ENCODE measurements around the gene BANP. TPM values are rescaled to one million over a fixed set of nuclear protein-coding genes. Genes with fewer than 3 reads are reported as not detected.

The BANP gene
- total RNA-seq, 1 experiment from 2014 or later, result 37.2 TPM

DNA sequence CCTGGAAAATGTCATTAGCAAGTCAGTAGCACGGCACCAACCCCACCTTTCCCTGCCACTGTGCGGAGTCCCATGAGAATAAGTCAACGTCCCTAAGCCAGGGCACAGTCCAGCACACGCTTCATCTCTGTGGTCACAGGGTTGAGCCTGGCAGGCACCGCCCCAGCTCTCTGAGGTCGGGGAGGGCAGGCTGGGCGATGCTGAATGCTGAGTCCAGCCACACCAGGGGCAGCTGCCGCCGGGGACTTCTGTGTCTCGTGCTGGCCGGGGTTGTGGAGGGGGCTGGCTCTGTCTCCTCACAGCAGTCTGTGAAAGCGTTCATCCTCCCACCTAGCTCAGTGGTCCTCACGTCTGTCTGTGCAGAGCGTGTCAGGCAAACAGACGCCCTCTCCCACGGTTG is 53.2 kb downstream of the BANP start:
- POLR2A ChIA-PET, result no interaction called here
- no peak for ATAC-seq

GRCh38 chr16:88005181-88005581 is 53.9 kb downstream of the BANP start:
- ATAC-seq, result peak; percentile 59
- no TSS peak for BruUV-seq (replicated peaks)
- CTCF ChIA-PET, result interaction anchor here (0.6 kb wide), 1 partner anchor 95 kb away, joined by 3 read pairs; no protein-coding TSS in a partner anchor

More for the DNA sequence above, 53.2 kb downstream of the BANP start:
- no TSS peak for BruUV-seq (replicated peaks)
- H3K4me3 ChIP-seq (replicated peaks in 1 of 2; ENCODE audit: low read depth in 1 of 2, low read length in 2 of 2), result no peak overlapping the region
- RAD21 ChIA-PET (ENCODE audit: low non-redundant PET in 1 of 2, low total read pairs in 2 of 2, uncharacterized antibody in 2 of 2, unreplicated experiment in 2 of 2), result no interaction called here
- intact Hi-C loops (cut with micrococcal nuclease), result no loop called here
- no peak overlapping the region for H3K4me2 ChIP-seq (ENCODE audit: low read length)
- no peaks in the 10 kb centered on the region for H3K9me2 ChIP-seq (ENCODE audit: insufficient read depth)
- DNase-seq (ENCODE audit: low read depth, low spot score), result no peak
- H2AFZ ChIP-seq (ENCODE audit: low read depth, low read length, poor library complexity, severe bottlenecking), result no peak overlapping the region
- CTCF ChIA-PET, result no interaction called here
- TF ChIP-seq JUND (IDR thresholded peaks at IDR 0.05) (no peak), CBX3 (IDR thresholded peaks at IDR 0.05; ENCODE audit: low read depth) (no peak)
- no peak overlapping the region for H3K9ac ChIP-seq (ENCODE audit: low read length)
- H3K9me3 ChIP-seq (ENCODE audit: control insufficient read depth in 1 of 2, insufficient read depth in 1 of 2, low read depth in 1 of 2, low read length in 2 of 2), result no peaks in the 10 kb centered on the region
- no peaks in the 10 kb centered on the region for H3K27me3 ChIP-seq (ENCODE audit: insufficient read depth, low read length)
- no peaks in the 10 kb centered on the region for H4K20me1 ChIP-seq (ENCODE audit: insufficient read depth)
- no peaks in the 10 kb centered on the region for H3K79me2 ChIP-seq (ENCODE audit: insufficient read depth, low read length)
- H3K27ac ChIP-seq (ENCODE audit: low read depth, low read length), result no peak overlapping the region
- H3K4me1 ChIP-seq (ENCODE audit: control insufficient read depth in 1 of 2, insufficient read depth in 2 of 2, low read length in 2 of 2), result no peaks in the 10 kb centered on the region
- H3K36me3 ChIP-seq (ENCODE audit: control insufficient read depth in 1 of 2, insufficient read depth in 2 of 2, low read length in 2 of 2), result peaks cover 0 to 10% of the 10 kb centered on the region in 2 experiments; a peak in 3 of 4 replicates

More at GRCh38 chr16:88005181-88005581, 53.9 kb downstream of the BANP start:
- Histone ChIP-seq H3K9me3 (ENCODE audit: control insufficient read depth in 1 of 2, insufficient read depth in 1 of 2, low read depth in 1 of 2, low read length in 2 of 2) (no peaks in the 10 kb centered on the region), H3K4me2 (ENCODE audit: low read length) (no peak overlapping the region), H3K9ac (ENCODE audit: low read length) (no peak overlapping the region), H2AFZ (ENCODE audit: low read depth, low read length, poor library complexity, severe bottlenecking) (no peak overlapping the region), H3K79me2 (ENCODE audit: insufficient read depth, low read length) (no peaks in the 10 kb centered on the region), H3K27ac (ENCODE audit: low read depth, low read length) (no peak overlapping the region), H3K36me3 (ENCODE audit: control insufficient read depth in 1 of 2, insufficient read depth in 2 of 2, low read length in 2 of 2) (peaks cover 0 to 10% of the 10 kb centered on the region in 2 experiments; a peak in 3 of 4 replicates), H3K4me3 (replicated peaks in 1 of 2; ENCODE audit: low read depth in 1 of 2, low read length in 2 of 2) (no peak overlapping the region), H4K20me1 (ENCODE audit: insufficient read depth) (no peaks in the 10 kb centered on the region), H3K9me2 (ENCODE audit: insufficient read depth) (no peaks in the 10 kb centered on the region), H3K27me3 (ENCODE audit: insufficient read depth, low read length) (no peaks in the 10 kb centered on the region), H3K4me1 (ENCODE audit: control insufficient read depth in 1 of 2, insufficient read depth in 2 of 2, low read length in 2 of 2) (no peaks in the 10 kb centered on the region)
- ChIA-PET RAD21 (ENCODE audit: low non-redundant PET in 1 of 2, low total read pairs in 2 of 2, uncharacterized antibody in 2 of 2, unreplicated experiment in 2 of 2) (no interaction called here), POLR2A (no interaction called here)
- DNase-seq (ENCODE audit: low read depth, low spot score), result no peak
- TF ChIP-seq RAD21 (IDR thresholded peaks at IDR 0.05; ENCODE audit: low read depth), result peak; percentile 47
- TF ChIP-seq, protein P1, sequence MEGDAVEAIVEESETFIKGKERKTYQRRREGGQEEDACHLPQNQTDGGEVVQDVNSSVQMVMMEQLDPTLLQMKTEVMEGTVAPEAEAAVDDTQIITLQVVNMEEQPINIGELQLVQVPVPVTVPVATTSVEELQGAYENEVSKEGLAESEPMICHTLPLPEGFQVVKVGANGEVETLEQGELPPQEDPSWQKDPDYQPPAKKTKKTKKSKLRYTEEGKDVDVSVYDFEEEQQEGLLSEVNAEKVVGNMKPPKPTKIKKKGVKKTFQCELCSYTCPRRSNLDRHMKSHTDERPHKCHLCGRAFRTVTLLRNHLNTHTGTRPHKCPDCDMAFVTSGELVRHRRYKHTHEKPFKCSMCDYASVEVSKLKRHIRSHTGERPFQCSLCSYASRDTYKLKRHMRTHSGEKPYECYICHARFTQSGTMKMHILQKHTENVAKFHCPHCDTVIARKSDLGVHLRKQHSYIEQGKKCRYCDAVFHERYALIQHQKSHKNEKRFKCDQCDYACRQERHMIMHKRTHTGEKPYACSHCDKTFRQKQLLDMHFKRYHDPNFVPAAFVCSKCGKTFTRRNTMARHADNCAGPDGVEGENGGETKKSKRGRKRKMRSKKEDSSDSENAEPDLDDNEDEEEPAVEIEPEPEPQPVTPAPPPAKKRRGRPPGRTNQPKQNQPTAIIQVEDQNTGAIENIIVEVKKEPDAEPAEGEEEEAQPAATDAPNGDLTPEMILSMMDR (IDR thresholded peaks at IDR 0.05 in 2 of 3, conservative IDR thresholded peaks at IDR 0.05 in 1 of 3; ENCODE audit: borderline replicate concordance in 1 of 3, insufficient read depth in 1 of 3, low read depth in 2 of 3, low read length in 2 of 3), result peak; percentile 30 to 61 (median 45); a peak in 5 of 6 replicates
- TF ChIP-seq, protein P2, sequence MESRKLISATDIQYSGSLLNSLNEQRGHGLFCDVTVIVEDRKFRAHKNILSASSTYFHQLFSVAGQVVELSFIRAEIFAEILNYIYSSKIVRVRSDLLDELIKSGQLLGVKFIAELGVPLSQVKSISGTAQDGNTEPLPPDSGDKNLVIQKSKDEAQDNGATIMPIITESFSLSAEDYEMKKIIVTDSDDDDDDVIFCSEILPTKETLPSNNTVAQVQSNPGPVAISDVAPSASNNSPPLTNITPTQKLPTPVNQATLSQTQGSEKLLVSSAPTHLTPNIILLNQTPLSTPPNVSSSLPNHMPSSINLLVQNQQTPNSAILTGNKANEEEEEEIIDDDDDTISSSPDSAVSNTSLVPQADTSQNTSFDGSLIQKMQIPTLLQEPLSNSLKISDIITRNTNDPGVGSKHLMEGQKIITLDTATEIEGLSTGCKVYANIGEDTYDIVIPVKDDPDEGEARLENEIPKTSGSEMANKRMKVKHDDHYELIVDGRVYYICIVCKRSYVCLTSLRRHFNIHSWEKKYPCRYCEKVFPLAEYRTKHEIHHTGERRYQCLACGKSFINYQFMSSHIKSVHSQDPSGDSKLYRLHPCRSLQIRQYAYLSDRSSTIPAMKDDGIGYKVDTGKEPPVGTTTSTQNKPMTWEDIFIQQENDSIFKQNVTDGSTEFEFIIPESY (IDR thresholded peaks at IDR 0.05; ENCODE audit: extremely low read depth, insufficient replicate concordance, low read length), result no peak
- TF ChIP-seq SP1 (IDR thresholded peaks at IDR 0.05; ENCODE audit: low read depth), result no peak
- TF ChIP-seq, protein P3, sequence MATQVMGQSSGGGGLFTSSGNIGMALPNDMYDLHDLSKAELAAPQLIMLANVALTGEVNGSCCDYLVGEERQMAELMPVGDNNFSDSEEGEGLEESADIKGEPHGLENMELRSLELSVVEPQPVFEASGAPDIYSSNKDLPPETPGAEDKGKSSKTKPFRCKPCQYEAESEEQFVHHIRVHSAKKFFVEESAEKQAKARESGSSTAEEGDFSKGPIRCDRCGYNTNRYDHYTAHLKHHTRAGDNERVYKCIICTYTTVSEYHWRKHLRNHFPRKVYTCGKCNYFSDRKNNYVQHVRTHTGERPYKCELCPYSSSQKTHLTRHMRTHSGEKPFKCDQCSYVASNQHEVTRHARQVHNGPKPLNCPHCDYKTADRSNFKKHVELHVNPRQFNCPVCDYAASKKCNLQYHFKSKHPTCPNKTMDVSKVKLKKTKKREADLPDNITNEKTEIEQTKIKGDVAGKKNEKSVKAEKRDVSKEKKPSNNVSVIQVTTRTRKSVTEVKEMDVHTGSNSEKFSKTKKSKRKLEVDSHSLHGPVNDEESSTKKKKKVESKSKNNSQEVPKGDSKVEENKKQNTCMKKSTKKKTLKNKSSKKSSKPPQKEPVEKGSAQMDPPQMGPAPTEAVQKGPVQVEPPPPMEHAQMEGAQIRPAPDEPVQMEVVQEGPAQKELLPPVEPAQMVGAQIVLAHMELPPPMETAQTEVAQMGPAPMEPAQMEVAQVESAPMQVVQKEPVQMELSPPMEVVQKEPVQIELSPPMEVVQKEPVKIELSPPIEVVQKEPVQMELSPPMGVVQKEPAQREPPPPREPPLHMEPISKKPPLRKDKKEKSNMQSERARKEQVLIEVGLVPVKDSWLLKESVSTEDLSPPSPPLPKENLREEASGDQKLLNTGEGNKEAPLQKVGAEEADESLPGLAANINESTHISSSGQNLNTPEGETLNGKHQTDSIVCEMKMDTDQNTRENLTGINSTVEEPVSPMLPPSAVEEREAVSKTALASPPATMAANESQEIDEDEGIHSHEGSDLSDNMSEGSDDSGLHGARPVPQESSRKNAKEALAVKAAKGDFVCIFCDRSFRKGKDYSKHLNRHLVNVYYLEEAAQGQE (IDR thresholded peaks at IDR 0.05; ENCODE audit: low read depth), result peak; percentile 59
- TF ChIP-seq ELF1 (IDR thresholded peaks at IDR 0.05; ENCODE audit: borderline replicate concordance, low read depth), result no peak
- TF ChIP-seq CBX3 (IDR thresholded peaks at IDR 0.05; ENCODE audit: low read depth), result no peak
- intact Hi-C loops (cut with micrococcal nuclease), result no loop called here

Measured in HCT116 (cell line).